ENCODE results near the gene TAOK1. TPM values are rescaled to one million over a fixed set of nuclear protein-coding genes. Genes with fewer than 3 reads are reported as not detected.

Gene TAOK1
- total and polyA plus RNA-seq, 2 of the 13 experiments (the other 11 are each of a cell fraction or from before 2014, with no cell fraction given): 14.1 to 23.0 TPM

DNA sequence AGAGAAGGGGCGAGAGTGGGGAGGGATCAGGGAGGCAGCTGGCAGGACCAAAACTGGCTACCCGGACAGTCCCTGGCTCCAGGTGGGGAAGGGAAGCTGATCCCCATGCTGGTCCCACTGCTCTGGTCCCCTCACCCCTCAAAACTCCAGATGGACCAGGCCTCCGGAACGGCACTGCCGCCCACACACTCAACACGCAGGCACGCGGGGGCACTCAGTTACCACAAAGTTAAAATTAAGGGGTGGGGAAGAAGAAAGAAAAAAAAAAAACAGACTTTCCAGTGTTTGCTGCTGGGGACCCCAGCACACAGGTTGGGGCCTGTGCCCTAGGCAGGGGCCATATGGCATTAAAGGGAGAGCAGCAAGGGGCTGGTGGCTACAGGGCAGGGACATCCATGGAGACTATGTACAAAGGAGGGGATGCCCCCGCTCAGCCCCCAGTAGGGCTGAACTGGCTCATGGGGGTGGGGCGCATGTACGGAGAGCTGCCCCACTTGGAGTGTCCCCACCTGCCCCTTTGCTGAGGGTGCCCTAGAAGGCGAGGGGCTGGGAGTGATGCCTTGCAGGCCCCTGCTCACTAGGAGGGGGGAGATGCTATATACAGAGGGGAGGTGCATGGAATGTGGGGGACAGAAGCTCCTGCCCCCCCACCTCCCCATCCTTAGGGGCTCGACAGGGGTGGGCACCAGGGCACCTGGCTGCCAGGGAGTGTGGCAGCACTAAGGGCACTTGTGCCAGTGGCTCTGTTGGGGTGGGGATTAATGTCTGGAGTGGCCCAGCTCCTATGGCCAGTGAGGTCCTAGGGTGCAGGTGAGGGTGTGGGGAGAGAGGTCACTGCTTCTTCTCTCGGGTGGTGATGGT lies 183.9 kb downstream of the TAOK1 start (continued):
- TF ChIP-seq, protein P1, sequence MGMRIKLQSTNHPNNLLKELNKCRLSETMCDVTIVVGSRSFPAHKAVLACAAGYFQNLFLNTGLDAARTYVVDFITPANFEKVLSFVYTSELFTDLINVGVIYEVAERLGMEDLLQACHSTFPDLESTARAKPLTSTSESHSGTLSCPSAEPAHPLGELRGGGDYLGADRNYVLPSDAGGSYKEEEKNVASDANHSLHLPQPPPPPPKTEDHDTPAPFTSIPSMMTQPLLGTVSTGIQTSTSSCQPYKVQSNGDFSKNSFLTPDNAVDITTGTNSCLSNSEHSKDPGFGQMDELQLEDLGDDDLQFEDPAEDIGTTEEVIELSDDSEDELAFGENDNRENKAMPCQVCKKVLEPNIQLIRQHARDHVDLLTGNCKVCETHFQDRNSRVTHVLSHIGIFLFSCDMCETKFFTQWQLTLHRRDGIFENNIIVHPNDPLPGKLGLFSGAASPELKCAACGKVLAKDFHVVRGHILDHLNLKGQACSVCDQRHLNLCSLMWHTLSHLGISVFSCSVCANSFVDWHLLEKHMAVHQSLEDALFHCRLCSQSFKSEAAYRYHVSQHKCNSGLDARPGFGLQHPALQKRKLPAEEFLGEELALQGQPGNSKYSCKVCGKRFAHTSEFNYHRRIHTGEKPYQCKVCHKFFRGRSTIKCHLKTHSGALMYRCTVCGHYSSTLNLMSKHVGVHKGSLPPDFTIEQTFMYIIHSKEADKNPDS (CRISPR knock-in tag; IDR thresholded peaks at IDR 0.05): no peak
- TF ChIP-seq ZMYM3 (CRISPR knock-in tag; IDR thresholded peaks at IDR 0.05) (no peak), POLR2G (IDR thresholded peaks at IDR 0.05; ENCODE audit: low read depth, low read length) (peak; percentile 4), ZNF747 (CRISPR knock-in tag; IDR thresholded peaks at IDR 0.05; ENCODE audit: borderline replicate concordance) (no peak)
- TF ChIP-seq, protein P2, sequence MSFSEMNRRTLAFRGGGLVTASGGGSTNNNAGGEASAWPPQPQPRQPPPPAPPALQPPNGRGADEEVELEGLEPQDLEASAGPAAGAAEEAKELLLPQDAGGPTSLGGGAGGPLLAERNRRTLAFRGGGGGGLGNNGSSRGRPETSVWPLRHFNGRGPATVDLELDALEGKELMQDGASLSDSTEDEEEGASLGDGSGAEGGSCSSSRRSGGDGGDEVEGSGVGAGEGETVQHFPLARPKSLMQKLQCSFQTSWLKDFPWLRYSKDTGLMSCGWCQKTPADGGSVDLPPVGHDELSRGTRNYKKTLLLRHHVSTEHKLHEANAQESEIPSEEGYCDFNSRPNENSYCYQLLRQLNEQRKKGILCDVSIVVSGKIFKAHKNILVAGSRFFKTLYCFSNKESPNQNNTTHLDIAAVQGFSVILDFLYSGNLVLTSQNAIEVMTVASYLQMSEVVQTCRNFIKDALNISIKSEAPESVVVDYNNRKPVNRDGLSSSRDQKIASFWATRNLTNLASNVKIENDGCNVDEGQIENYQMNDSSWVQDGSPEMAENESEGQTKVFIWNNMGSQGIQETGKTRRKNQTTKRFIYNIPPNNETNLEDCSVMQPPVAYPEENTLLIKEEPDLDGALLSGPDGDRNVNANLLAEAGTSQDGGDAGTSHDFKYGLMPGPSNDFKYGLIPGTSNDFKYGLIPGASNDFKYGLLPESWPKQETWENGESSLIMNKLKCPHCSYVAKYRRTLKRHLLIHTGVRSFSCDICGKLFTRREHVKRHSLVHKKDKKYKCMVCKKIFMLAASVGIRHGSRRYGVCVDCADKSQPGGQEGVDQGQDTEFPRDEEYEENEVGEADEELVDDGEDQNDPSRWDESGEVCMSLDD (CRISPR knock-in tag; IDR thresholded peaks at IDR 0.05; ENCODE audit: borderline replicate concordance): peak; percentile 41; the same call in 1 of the 2 replicates
- TF ChIP-seq, protein P3, sequence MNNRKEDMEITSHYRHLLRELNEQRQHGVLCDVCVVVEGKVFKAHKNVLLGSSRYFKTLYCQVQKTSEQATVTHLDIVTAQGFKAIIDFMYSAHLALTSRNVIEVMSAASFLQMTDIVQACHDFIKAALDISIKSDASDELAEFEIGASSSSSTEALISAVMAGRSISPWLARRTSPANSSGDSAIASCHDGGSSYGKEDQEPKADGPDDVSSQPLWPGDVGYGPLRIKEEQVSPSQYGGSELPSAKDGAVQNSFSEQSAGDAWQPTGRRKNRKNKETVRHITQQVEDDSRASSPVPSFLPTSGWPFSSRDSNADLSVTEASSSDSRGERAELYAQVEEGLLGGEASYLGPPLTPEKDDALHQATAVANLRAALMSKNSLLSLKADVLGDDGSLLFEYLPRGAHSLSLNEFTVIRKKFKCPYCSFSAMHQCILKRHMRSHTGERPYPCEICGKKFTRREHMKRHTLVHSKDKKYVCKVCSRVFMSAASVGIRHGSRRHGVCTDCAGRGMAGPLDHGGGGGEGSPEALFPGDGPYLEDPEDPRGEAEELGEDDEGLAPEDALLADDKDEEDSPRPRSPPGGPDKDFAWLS (CRISPR knock-in tag; IDR thresholded peaks at IDR 0.05; ENCODE audit: borderline replicate concordance): no peak

Data from HepG2 (cell line).